PFSK-1 (cell line): ENCODE results near the gene KRT86.

Source experiments
- FOXP2 ChIP-seq: optimal IDR thresholded peaks from 2 replicates; pipeline ENCODE3; 2011; ENCODE audit warnings: borderline replicate concordance, control low read depth, inconsistent platforms; ENCODE audit not compliant: insufficient read depth; ENCODE audit errors: extremely low read length, extremely low read depth
- POLR2AphosphoS5 ChIP-seq: IDR thresholded peaks from 2 replicates; pipeline ENCODE4 v1.6.1; 2012; ENCODE audit warnings: low read depth, mild to moderate bottlenecking, control low read depth, low read length, moderate library complexity
- REST ChIP-seq, 2 experiments: IDR thresholded peaks; 2 replicates each; pipeline versions ENCODE4 v1.6.1 to v1.8.0; 2011 to 2012; ENCODE audit warnings: low read depth in 2 of 2, low read length in 2 of 2, control low read depth in 1 of 2, inconsistent platforms in 1 of 2, mild to moderate bottlenecking in 1 of 2, moderate library complexity in 1 of 2; ENCODE audit not compliant: insufficient read depth in 1 of 2
- SIN3A ChIP-seq: IDR thresholded peaks from 2 replicates; pipeline ENCODE4 v1.6.1; 2012; ENCODE audit warnings: mild to moderate bottlenecking, low read length, moderate library complexity, borderline replicate concordance; ENCODE audit not compliant: insufficient read depth
- TAF1 ChIP-seq: IDR thresholded peaks from 2 replicates; pipeline ENCODE4 v1.6.1; 2012; ENCODE audit warnings: low read length, control low read depth, borderline replicate concordance; ENCODE audit not compliant: insufficient read depth

KRT86 gene

GRCh38 chr12:52241205-52241842 is 33.1 kb upstream of the KRT86 start:
- TF ChIP-seq POLR2AphosphoS5 = no peak
- TF ChIP-seq REST (IDR thresholded peaks at IDR 0.05; ENCODE audit: insufficient read depth in 1 of 2, low read depth in 2 of 2, low read length in 2 of 2) = no peak
- no peak for TF ChIP-seq SIN3A
- no peak for TF ChIP-seq FOXP2
- no peak for TF ChIP-seq TAF1

- TF ChIP-seq SIN3A = no peak
- no peak for TF ChIP-seq FOXP2
- TF ChIP-seq REST (IDR thresholded peaks at IDR 0.05; ENCODE audit: insufficient read depth in 1 of 2, low read depth in 2 of 2, low read length in 2 of 2) = no peak
- TF ChIP-seq TAF1 = no peak
- no peak for TF ChIP-seq POLR2AphosphoS5
Observed at GRCh38 chr12:52242442-52243258, 31.8 kb upstream of the KRT86 start.

- TF ChIP-seq TAF1 (no peak), REST (IDR thresholded peaks at IDR 0.05; ENCODE audit: insufficient read depth in 1 of 2, low read depth in 2 of 2, low read length in 2 of 2) (peak; percentile 73 to 89)
Observed at GRCh38 chr12:52243259-52243855, 31.1 kb upstream of the KRT86 start.

- TF ChIP-seq POLR2AphosphoS5 = no peak
- peak; percentile 93 for TF ChIP-seq FOXP2
- TF ChIP-seq TAF1 = no peak
- TF ChIP-seq SIN3A = no peak
Observed at GRCh38 chr12:52243856-52244614, 30.4 kb upstream of the KRT86 start.

- TF ChIP-seq REST (IDR thresholded peaks at IDR 0.05; ENCODE audit: insufficient read depth in 1 of 2, low read depth in 2 of 2, low read length in 2 of 2) (no peak), FOXP2 (no peak), POLR2AphosphoS5 (no peak), SIN3A (no peak), TAF1 (no peak)
Observed at GRCh38 chr12:52244615-52244994, 29.8 kb upstream of the KRT86 start.
